ENCODE data around the gene COX20. TPM values are rescaled to one million over a fixed set of nuclear protein-coding genes. Genes with fewer than 3 reads are reported as not detected.
"Not testable (repeated sequence)": the region's sequence is repeated elsewhere in the genome, so short reads cannot be mapped to it uniquely, and the experiment has no call there.

COX20 gene
- total and polyA plus RNA-seq, 2 donors (not counting 3 experiments of a cell fraction or from before 2014, with no cell fraction given) = 17.1 to 30.2 TPM

- Histone ChIP-seq H3K4me1 (ENCODE audit: control insufficient read depth, extremely low read depth, insufficient read depth, low read length) (peaks cover 8% of the 10 kb centered on the region), H3K9me3 (replicated peaks; ENCODE audit: control insufficient read depth, insufficient read depth, low read length) (no peaks in the 10 kb centered on the region), H3K79me2 (ENCODE audit: control insufficient read depth, insufficient read depth, low read length) (no peaks in the 10 kb centered on the region), H3K9me1 (replicated peaks; ENCODE audit: control insufficient read depth, extremely low read depth, insufficient read depth, low read length) (no peaks in the 10 kb centered on the region), H3K27ac (ENCODE audit: insufficient read depth, low read depth, low read length) (no peak overlapping the region), H4K20me1 (replicated peaks; ENCODE audit: control insufficient read depth, extremely low read depth, insufficient read depth, low read length) (no peaks in the 10 kb centered on the region), H3K9ac (replicated peaks; ENCODE audit: extremely low read depth, insufficient read depth, low read length) (no peak overlapping the region), H2AFZ (ENCODE audit: low read depth, low read length) (no peak overlapping the region), H3K4me2 (ENCODE audit: insufficient read depth, low read length) (no peak overlapping the region), H3K27me3 (ENCODE audit: control insufficient read depth in 2 of 2, insufficient read depth in 2 of 2, low read length in 2 of 2) (no peaks in the 10 kb centered on the region), H3K4me3 (replicated peaks in 1 of 3; ENCODE audit: insufficient read depth in 1 of 3, low read depth in 1 of 3, low read length in 3 of 3) (no peak overlapping the region), H3K36me3 (ENCODE audit: control insufficient read depth in 2 of 2, extremely low read depth in 1 of 2, insufficient read depth in 2 of 2, low read length in 2 of 2) (no peaks in the 10 kb centered on the region)
- TF ChIP-seq GATA2 (IDR thresholded peaks at IDR 0.05; ENCODE audit: insufficient read depth, insufficient read length, low read depth, low read length) (no peak), MAX (IDR thresholded peaks at IDR 0.05; ENCODE audit: insufficient read depth, insufficient read length) (no peak), POLR2A (IDR thresholded peaks at IDR 0.05; ENCODE audit: low read depth, low read length) (no peak)
- no TSS peak for BruUV-seq (replicated peaks)
- intact Hi-C loops (cut with micrococcal nuclease) = loop anchor here (10.0 kb wide), 2 partner anchors 376 to 486 kb away; partner anchors contain the start of gene ADSS2
- FAIRE-seq = no peak
- no peak for DNase-seq (ENCODE audit: low read depth, low spot score)
- dilution Hi-C loops (cut with MboI; ENCODE audit: extremely low pct_ligation_motif_present, low sequenced_read_pairs) = no loop called here
- POLR2A ChIA-PET = no interaction called here
- CTCF ChIA-PET = interaction anchor here (0.9 to 1.7 kb wide), 3 partner anchors 34 to 227 kb away, joined by 3 to 5 read pairs (median 4); no protein-coding TSS in a partner anchor
These were observed 4.8 kb upstream of the COX20 start for GRCh38 chr1:244830639-244831038.

GRCh38 chr1:244833260-244833659, 2.2 kb upstream of the COX20 start:
- H3K9me3 ChIP-seq (replicated peaks; ENCODE audit: control insufficient read depth, insufficient read depth, low read length); H4K20me1 ChIP-seq (replicated peaks; ENCODE audit: control insufficient read depth, extremely low read depth, insufficient read depth, low read length); FAIRE-seq; BruUV-seq (replicated peaks); POLR2A ChIA-PET; DNase-seq (ENCODE audit: low read depth, low spot score); H3K27me3 ChIP-seq (ENCODE audit: control insufficient read depth in 2 of 2, insufficient read depth in 2 of 2, low read length in 2 of 2); H3K9me1 ChIP-seq (replicated peaks; ENCODE audit: control insufficient read depth, extremely low read depth, insufficient read depth, low read length); dilution Hi-C loops (cut with MboI; ENCODE audit: extremely low pct_ligation_motif_present, low sequenced_read_pairs); H2AFZ ChIP-seq (ENCODE audit: low read depth, low read length); H3K36me3 ChIP-seq (ENCODE audit: control insufficient read depth in 2 of 2, extremely low read depth in 1 of 2, insufficient read depth in 2 of 2, low read length in 2 of 2): not testable (repeated sequence)
- Histone ChIP-seq H3K9ac (replicated peaks; ENCODE audit: extremely low read depth, insufficient read depth, low read length) (peak overlapping the region; percentile 90), H3K4me1 (ENCODE audit: control insufficient read depth, extremely low read depth, insufficient read depth, low read length) (peaks cover 21% of the 10 kb centered on the region), H3K27ac (ENCODE audit: insufficient read depth, low read depth, low read length) (peak overlapping the region; percentile 85), H3K79me2 (ENCODE audit: control insufficient read depth, insufficient read depth, low read length) (peaks cover 22% of the 10 kb centered on the region), H3K4me2 (ENCODE audit: insufficient read depth, low read length) (peak overlapping the region; percentile 88), H3K4me3 (replicated peaks in 1 of 3; ENCODE audit: insufficient read depth in 1 of 3, low read depth in 1 of 3, low read length in 3 of 3) (peak overlapping the region in 2 of 3 experiments; percentile 20 to 71)
- CTCF ChIA-PET = interaction anchor here (1.8 to 4.1 kb wide), 2 partner anchors 36 to 209 kb away, joined by 5 to 49 read pairs; no protein-coding TSS in a partner anchor
- intact Hi-C loops (cut with micrococcal nuclease) = loop anchor here (10.0 kb wide), 2 partner anchors 378 to 488 kb away; partner anchors contain the start of gene ADSS2
